Measurements from ENCODE around the gene C4A. TPM values are rescaled to one million over a fixed set of nuclear protein-coding genes. Genes with fewer than 3 reads are reported as not detected.

Gene C4A
- total RNA-seq, 1 donor from 2014 or later: 4.6 TPM

DNA sequence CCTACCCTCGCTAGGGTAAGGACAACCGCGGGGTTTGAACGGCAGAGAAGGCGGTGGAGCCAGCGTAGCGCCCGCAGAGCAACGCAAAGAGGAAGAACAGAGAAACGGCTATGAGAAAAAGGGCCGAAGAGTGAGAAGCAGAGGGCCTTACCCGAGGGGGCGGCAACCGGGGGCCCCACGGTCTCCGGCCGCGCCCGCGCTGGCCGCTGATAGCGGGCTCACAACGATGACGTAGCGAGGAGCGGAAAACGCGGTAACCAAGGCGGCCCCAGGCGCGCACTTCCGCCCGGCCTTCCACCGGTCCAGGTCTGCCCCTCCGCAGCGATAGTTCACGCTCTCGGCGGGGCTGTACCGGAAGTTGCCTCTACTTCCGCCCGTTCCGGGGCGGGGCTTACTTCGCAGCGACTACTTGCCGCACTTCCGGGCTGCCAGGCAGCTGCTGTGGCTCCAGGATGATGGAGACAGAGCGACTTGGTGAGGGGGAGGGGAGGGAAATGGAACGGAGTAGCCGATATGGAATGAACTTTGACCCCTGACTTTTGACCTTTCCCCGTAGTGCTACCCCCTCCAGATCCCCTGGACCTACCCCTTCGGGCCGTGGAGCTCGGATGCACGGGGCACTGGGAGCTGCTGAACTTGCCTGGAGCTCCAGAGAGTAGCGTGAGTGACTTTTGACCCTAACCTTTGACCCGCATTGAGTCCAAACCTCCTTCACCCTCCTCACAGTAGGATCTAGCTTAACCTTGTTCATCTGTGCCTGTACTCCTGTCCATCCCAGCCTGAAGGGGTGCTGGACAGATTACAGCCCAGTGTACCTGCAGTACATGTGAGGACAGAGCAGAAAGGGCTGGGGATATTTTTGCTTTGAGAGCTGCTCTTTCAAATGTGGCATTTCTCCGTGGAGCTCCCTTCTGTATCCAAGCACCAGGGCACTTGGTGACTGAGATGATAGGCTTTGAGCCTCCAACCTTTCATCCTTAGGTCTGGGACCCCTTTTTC lies 22.8 kb upstream of the C4A start, which contains the start of the genes NELFE and SKIC2:
Gene NELFE (minus strand): TSS at position 231 of the 999 bp plus-strand sequence. CDS start 525 bp downstream, outside the sequence.
Gene SKIC2 (plus strand): TSS at position 435 of the 999 bp plus-strand sequence. CDS start 18 bp downstream, at position 453.
- Histone ChIP-seq H3K4me2 (ENCODE audit: low read length) (peak within 1 kb of the TSS; percentile 98), H3K9me3 (ENCODE audit: insufficient read depth, low read depth, low read length) (no peaks in the 10 kb centered on the region), H3K9ac (ENCODE audit: low read length) (peak within 1 kb of the TSS; percentile 97), H3K36me3 (ENCODE audit: insufficient read depth, low read length) (peaks cover 21% of the 10 kb centered on the region), H3K4me3 (ENCODE audit: insufficient read depth, low read depth, low read length) (peak within 1 kb of the TSS; percentile 95), H3K79me2 (ENCODE audit: insufficient read depth, low read length) (peaks cover 42% of the 10 kb centered on the region), H4K20me1 (ENCODE audit: insufficient read depth, low read length) (peaks cover 4% of the 10 kb centered on the region), H2AFZ (ENCODE audit: low read depth, low read length) (peak within 1 kb of the TSS; percentile 90), H3K27ac (ENCODE audit: low read depth, low read length) (peak within 1 kb of the TSS; percentile 74), H3K27me3 (ENCODE audit: insufficient read depth, low read length) (no peaks in the 10 kb centered on the region), H3K4me1 (ENCODE audit: insufficient read depth, low read length) (peaks cover 17% of the 10 kb centered on the region)
- Mint-ChIP-seq H3K27ac (ENCODE audit: unreplicated experiment) (peak within 1 kb of the TSS; percentile 90), H3K36me3 (ENCODE audit: low read depth, unreplicated experiment) (peaks cover 34% of the 10 kb centered on the region), H3K27me3 (ENCODE audit: low read depth, unreplicated experiment) (no peaks in the 10 kb centered on the region), H3K4me3 (ENCODE audit: unreplicated experiment) (peak within 1 kb of the TSS; percentile 94), H3K9me3 (ENCODE audit: unreplicated experiment) (no peaks in the 10 kb centered on the region), H3K4me1 (ENCODE audit: low read depth, unreplicated experiment) (peaks cover 14% of the 10 kb centered on the region)
- no peak for TF ChIP-seq EZH2 (IDR thresholded peaks at IDR 0.05; ENCODE audit: insufficient read depth, low read length)
- TF ChIP-seq, protein P1, sequence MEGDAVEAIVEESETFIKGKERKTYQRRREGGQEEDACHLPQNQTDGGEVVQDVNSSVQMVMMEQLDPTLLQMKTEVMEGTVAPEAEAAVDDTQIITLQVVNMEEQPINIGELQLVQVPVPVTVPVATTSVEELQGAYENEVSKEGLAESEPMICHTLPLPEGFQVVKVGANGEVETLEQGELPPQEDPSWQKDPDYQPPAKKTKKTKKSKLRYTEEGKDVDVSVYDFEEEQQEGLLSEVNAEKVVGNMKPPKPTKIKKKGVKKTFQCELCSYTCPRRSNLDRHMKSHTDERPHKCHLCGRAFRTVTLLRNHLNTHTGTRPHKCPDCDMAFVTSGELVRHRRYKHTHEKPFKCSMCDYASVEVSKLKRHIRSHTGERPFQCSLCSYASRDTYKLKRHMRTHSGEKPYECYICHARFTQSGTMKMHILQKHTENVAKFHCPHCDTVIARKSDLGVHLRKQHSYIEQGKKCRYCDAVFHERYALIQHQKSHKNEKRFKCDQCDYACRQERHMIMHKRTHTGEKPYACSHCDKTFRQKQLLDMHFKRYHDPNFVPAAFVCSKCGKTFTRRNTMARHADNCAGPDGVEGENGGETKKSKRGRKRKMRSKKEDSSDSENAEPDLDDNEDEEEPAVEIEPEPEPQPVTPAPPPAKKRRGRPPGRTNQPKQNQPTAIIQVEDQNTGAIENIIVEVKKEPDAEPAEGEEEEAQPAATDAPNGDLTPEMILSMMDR (IDR thresholded peaks at IDR 0.05; ENCODE audit: insufficient read depth, low read depth, low read length): no peak
- FAIRE-seq: no peak
- DNase-seq (ENCODE audit: low read depth): peak; percentile 95

DNA sequence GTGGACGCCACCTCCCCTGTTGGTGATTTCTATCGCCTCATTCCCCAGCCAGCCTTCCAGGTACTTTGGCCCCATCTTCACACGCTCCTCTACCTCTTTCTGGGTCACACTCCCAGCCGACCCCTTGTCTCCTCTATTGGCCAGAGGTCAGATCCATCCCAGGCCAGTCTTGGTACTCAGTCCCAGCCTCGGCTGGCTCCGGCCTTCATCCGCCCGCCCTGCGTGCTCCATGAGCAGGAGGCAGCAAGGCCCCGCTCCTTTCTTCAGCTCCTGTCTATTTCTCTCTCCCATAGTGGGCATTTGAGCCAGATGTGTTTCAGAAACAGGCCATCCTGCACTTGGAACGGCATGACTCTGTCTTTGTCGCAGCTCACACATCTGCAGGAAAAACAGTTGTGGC lies 20.2 kb upstream of the C4A start:
- H3K36me3 ChIP-seq (ENCODE audit: insufficient read depth, low read length): peaks cover 13% of the 10 kb centered on the region
- no peak overlapping the region for H3K27ac Mint-ChIP-seq (ENCODE audit: unreplicated experiment)
- H3K27me3 Mint-ChIP-seq (ENCODE audit: low read depth, unreplicated experiment): no peaks in the 10 kb centered on the region
- H4K20me1 ChIP-seq (ENCODE audit: insufficient read depth, low read length): peaks cover 4% of the 10 kb centered on the region
- H3K36me3 Mint-ChIP-seq (ENCODE audit: low read depth, unreplicated experiment): peaks cover 22% of the 10 kb centered on the region
- peaks cover 17% of the 10 kb centered on the region for H3K4me1 ChIP-seq (ENCODE audit: insufficient read depth, low read length)
- DNase-seq (ENCODE audit: low read depth) (no peak), FAIRE-seq (no peak)
- TF ChIP-seq, protein P1 (IDR thresholded peaks at IDR 0.05; ENCODE audit: insufficient read depth, low read depth, low read length): no peak
- TF ChIP-seq EZH2 (IDR thresholded peaks at IDR 0.05; ENCODE audit: insufficient read depth, low read length): no peak
- no peak overlapping the region for H3K9ac ChIP-seq (ENCODE audit: low read length)
- H3K4me1 Mint-ChIP-seq (ENCODE audit: low read depth, unreplicated experiment): peaks cover 14% of the 10 kb centered on the region
- H2AFZ ChIP-seq (ENCODE audit: low read depth, low read length): no peak overlapping the region
- H3K4me2 ChIP-seq (ENCODE audit: low read length): no peak overlapping the region
- H3K9me3 ChIP-seq (ENCODE audit: insufficient read depth, low read depth, low read length): no peaks in the 10 kb centered on the region
- no peak overlapping the region for H3K27ac ChIP-seq (ENCODE audit: low read depth, low read length)
- H3K27me3 ChIP-seq (ENCODE audit: insufficient read depth, low read length): no peaks in the 10 kb centered on the region
- H3K4me3 ChIP-seq (ENCODE audit: insufficient read depth, low read depth, low read length): no peak overlapping the region
- peaks cover 40% of the 10 kb centered on the region for H3K79me2 ChIP-seq (ENCODE audit: insufficient read depth, low read length)
- H3K4me3 Mint-ChIP-seq (ENCODE audit: unreplicated experiment): peak overlapping the region; percentile 50
- no peaks in the 10 kb centered on the region for H3K9me3 Mint-ChIP-seq (ENCODE audit: unreplicated experiment)

Measured in astrocyte (in vitro differentiated cells and primary cell).